H1 (cell line): ENCODE data around the gene FGL2. TPM values are rescaled to one million over a fixed set of nuclear protein-coding genes. Genes with fewer than 3 reads are reported as not detected.

ENCODE experiments used
- ASH2L ChIP-seq: fragments of 200-600, 300-600 bp; sonication (generic); IDR thresholded peaks from one replicate; pipeline ENCODE4 v1.7.1; 2017; ENCODE audit warnings: low read length
- EGR1 ChIP-seq: IDR thresholded peaks from 2 replicates; pipeline ENCODE4 v1.6.1; 2011; ENCODE audit warnings: low read depth, low read length, borderline replicate concordance
- RAD21 ChIP-seq, 2 experiments: IDR thresholded peaks in 1 of 2; conservative IDR thresholded peaks in 1 of 2; 2 replicates each; pipeline ENCODE4 v1.6.1; 2011; ENCODE audit warnings: low read depth in 2 of 2, low read length in 2 of 2, improper control_type of control experiment in 1 of 2, inconsistent platforms in 1 of 2, mild to moderate bottlenecking in 1 of 2, moderate library complexity in 1 of 2
- polyA plus RNA-seq, 7 experiments: library from polyadenylated mRNA; depleted of rRNA in 3 of 7; stranded (reverse) in 5 of 7; unstranded in 2 of 7; fragments of >200 nt in 5 of 7; fragments of 200-250 nt in 2 of 7; gene quantifications; 1 replicate in 5 of 7; 2 replicates in 1 of 7; 4 replicates in 1 of 7; pipeline versions ENCODE4 v1.2.1 to v1.2.3, GENCODE V29; 2011 to 2013; ENCODE audit warnings: missing spikeins in 2 of 7, mixed read lengths in 2 of 7
- total RNA-seq: library from RNA; stranded (reverse); fragmentation: NEBNext Ultra II Directional; extraction: Animal tissue kit (Norgen Biotek cat#: 25700); gene quantifications from 2 replicates; pipeline ENCODE4 v1.2.1, GENCODE V29; 2021

FGL2 gene
- total and polyA plus RNA-seq, 2 of the 8 experiments (the other 6 are each of a cell fraction or from before 2014, with no cell fraction given): not detected

- TF ChIP-seq EGR1: no peak
- no peak for TF ChIP-seq ASH2L
- no peak for TF ChIP-seq RAD21 (IDR thresholded peaks at IDR 0.05 in 1 of 2, conservative IDR thresholded peaks at IDR 0.05 in 1 of 2; ENCODE audit: low read depth in 2 of 2, low read length in 2 of 2)
Measured at GRCh38 chr7:77222065-77222464, 22.4 kb upstream of the FGL2 start (continued).
